ENCODE measurements around the gene RALB. TPM values are rescaled to one million over a fixed set of nuclear protein-coding genes. Genes with fewer than 3 reads are reported as not detected.

Gene RALB
- polyA plus RNA-seq, 1 of the 3 experiments (the other 2 are of a cell fraction), result 37.2 TPM

GRCh38 chr2:120321721-120322284 is 69.2 kb downstream of the RALB start:
- Histone ChIP-seq H3K27me3 (ENCODE audit: insufficient read depth) (no peaks in the 10 kb centered on the region; the same call in 1 of the 2 replicates), H3F3A (replicated peaks; ENCODE audit: insufficient read depth) (no peaks in the 10 kb centered on the region), H4K20me1 (ENCODE audit: insufficient read depth) (no peaks in the 10 kb centered on the region), H3K4me2 (no peak overlapping the region), H3K9ac (no peak overlapping the region), H3K9me3 (no peaks in the 10 kb centered on the region), H3K27ac (ENCODE audit: low read depth in 2 of 2, low read length in 1 of 2) (no peak overlapping the region), H3K4me3 (ENCODE audit: low read depth in 2 of 2, low read length in 1 of 2) (no peak overlapping the region), H3K36me3 (replicated peaks in 1 of 2; ENCODE audit: control insufficient read depth in 1 of 2, insufficient read depth in 2 of 2, low read length in 1 of 2) (no peaks in the 10 kb centered on the region), H2AFZ (ENCODE audit: low read depth) (no peak overlapping the region), H3K9me2 (no peaks in the 10 kb centered on the region), H3K79me2 (ENCODE audit: insufficient read depth) (no peaks in the 10 kb centered on the region), H3K4me1 (ENCODE audit: control insufficient read depth in 1 of 2, insufficient read depth in 2 of 2, low read depth in 1 of 2, low read length in 1 of 2) (peaks cover 0 to 2% of the 10 kb centered on the region in 2 experiments; a peak in 1 of 4 replicates)
- no peak for TF ChIP-seq MEF2A (IDR thresholded peaks at IDR 0.05; ENCODE audit: borderline replicate concordance, low read depth)
- TF ChIP-seq JUND (IDR thresholded peaks at IDR 0.05), result no peak
- no peak for TF ChIP-seq ZBTB33 (IDR thresholded peaks at IDR 0.05; ENCODE audit: borderline replicate concordance, low read depth)
- no peak for TF ChIP-seq RAD21 (IDR thresholded peaks at IDR 0.05; ENCODE audit: low read length)
- TF ChIP-seq FOSL2 (IDR thresholded peaks at IDR 0.05; ENCODE audit: borderline replicate concordance, low read depth), result no peak
- TF ChIP-seq ELF1 (IDR thresholded peaks at IDR 0.05), result no peak
- no peak for TF ChIP-seq GATA2 (CRISPR knock-in tag; IDR thresholded peaks at IDR 0.05)
- TF ChIP-seq CTCF (IDR thresholded peaks at IDR 0.05), result no peak
- no peak for TF ChIP-seq TEAD4 (IDR thresholded peaks at IDR 0.05; ENCODE audit: borderline replicate concordance, insufficient read depth)
- TF ChIP-seq, protein P1, sequence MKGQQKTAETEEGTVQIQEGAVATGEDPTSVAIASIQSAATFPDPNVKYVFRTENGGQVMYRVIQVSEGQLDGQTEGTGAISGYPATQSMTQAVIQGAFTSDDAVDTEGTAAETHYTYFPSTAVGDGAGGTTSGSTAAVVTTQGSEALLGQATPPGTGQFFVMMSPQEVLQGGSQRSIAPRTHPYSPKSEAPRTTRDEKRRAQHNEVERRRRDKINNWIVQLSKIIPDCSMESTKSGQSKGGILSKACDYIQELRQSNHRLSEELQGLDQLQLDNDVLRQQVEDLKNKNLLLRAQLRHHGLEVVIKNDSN (IDR thresholded peaks at IDR 0.05; ENCODE audit: borderline replicate concordance, low read depth), result no peak
- TF ChIP-seq FOXJ3 (CRISPR knock-in tag; IDR thresholded peaks at IDR 0.05), result no peak
- no peak for TF ChIP-seq CHD2 (IDR thresholded peaks at IDR 0.05; ENCODE audit: low read length, partially characterized antibody)
- no peak for TF ChIP-seq NFIC (IDR thresholded peaks at IDR 0.05; ENCODE audit: borderline replicate concordance)
- no peak for TF ChIP-seq NRF1 (IDR thresholded peaks at IDR 0.05; ENCODE audit: low read depth, low read length)
- TF ChIP-seq TCF12 (IDR thresholded peaks at IDR 0.05), result no peak
- no peak for TF ChIP-seq IRF3 (IDR thresholded peaks at IDR 0.05; ENCODE audit: low read depth, low read length)
- TF ChIP-seq FOXM1 (IDR thresholded peaks at IDR 0.05; ENCODE audit: low read depth), result no peak
- TF ChIP-seq, protein P2, sequence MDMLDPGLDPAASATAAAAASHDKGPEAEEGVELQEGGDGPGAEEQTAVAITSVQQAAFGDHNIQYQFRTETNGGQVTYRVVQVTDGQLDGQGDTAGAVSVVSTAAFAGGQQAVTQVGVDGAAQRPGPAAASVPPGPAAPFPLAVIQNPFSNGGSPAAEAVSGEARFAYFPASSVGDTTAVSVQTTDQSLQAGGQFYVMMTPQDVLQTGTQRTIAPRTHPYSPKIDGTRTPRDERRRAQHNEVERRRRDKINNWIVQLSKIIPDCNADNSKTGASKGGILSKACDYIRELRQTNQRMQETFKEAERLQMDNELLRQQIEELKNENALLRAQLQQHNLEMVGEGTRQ (IDR thresholded peaks at IDR 0.05; ENCODE audit: borderline replicate concordance, low read depth, low read length), result no peak
- no peak for TF ChIP-seq RFX5 (IDR thresholded peaks at IDR 0.05; ENCODE audit: low read length)
- no peak for TF ChIP-seq GABPA (IDR thresholded peaks at IDR 0.05; ENCODE audit: low read depth)
- whole genome bisulfite sequencing (ENCODE audit: low lambda C conversion rate), result 66% methylated on average over 10 of the region's 10 CpGs
- POLR2A ChIA-PET, result no interaction called here
- CTCF ChIA-PET, result interaction anchor here (1.0 to 1.3 kb wide), 3 partner anchors 8 to 359 kb away, joined by 3 to 6 read pairs (median 3); no protein-coding TSS in a partner anchor
- DNase-seq, result no peak

Measured in SK-N-SH (cell line).